Gastroesophageal sphincter (tissue), 3 donors: ENCODE data around the gene ERG28.

Source experiments
- CTCF ChIP-seq, 4 experiments: fragments of 200-600 bp in 2 of 4; fragments of 450-650 bp in 2 of 4; sonication (generic) in 1 of 4; IDR thresholded peaks; one replicate each; pipeline ENCODE4 v1.5.1; 2017 to 2019; ENCODE audit warnings: antibody characterized with exemption in 4 of 4, mild to moderate bottlenecking in 2 of 4, moderate library complexity in 2 of 4
- POLR2A ChIP-seq, 2 donors: fragments of 450-650 bp; IDR thresholded peaks; one replicate each; pipeline ENCODE4 v1.6.1; 2017; ENCODE audit warnings: antibody characterized with exemption in 2 of 2, mild to moderate bottlenecking in 2 of 2, moderate library complexity in 1 of 2
- POLR2AphosphoS5 ChIP-seq: sonication (generic); formaldehyde crosslinking; IDR thresholded peaks from one replicate; pipeline ENCODE4 v1.6.1; 2017; ENCODE audit warnings: antibody characterized with exemption

- peak; percentile 36 to 39 for TF ChIP-seq POLR2A (IDR thresholded peaks at IDR 0.05)
- peak in 1 of 4 experiments; percentile 4 for TF ChIP-seq CTCF (IDR thresholded peaks at IDR 0.05)
- peak; percentile 54 for TF ChIP-seq POLR2AphosphoS5
These were observed at the start of gene ERG28, which contains the start of gene TTLL5 for GRCh38 chr14:75660630-75661498.
